HepG2 (cell line): ENCODE results near the gene KIF17. TPM values are rescaled to one million over a fixed set of nuclear protein-coding genes. Genes with fewer than 3 reads are reported as not detected.

Experiments
- ATF7 ChIP-seq, 2 experiments: fragments of 450-650 bp in 1 of 2; sonication (generic) in 1 of 2; formaldehyde crosslinking in 1 of 2; IDR thresholded peaks; 2 replicates each; pipeline versions ENCODE4 v1.4.0 to v1.6.1; 2016 to 2020; ENCODE audit warnings: antibody characterized with exemption in 1 of 2, mild to moderate bottlenecking in 1 of 2, missing genetic modification reagents in 1 of 2
- GATAD1 ChIP-seq: IDR thresholded peaks from 2 replicates; pipeline ENCODE4 v1.6.1; 2016; ENCODE audit warnings: missing genetic modification reagents, missing compliant biosample characterization
- GZF1 ChIP-seq: sonication (generic); formaldehyde crosslinking; IDR thresholded peaks from 2 replicates; pipeline ENCODE4 v1.5.1; 2020; ENCODE audit warnings: mild to moderate bottlenecking, missing genetic modification reagents
- NFE2L2 ChIP-seq: fragments of 150-350 bp; IDR thresholded peaks from 2 replicates; pipeline ENCODE4 v1.6.1; 2014; ENCODE audit warnings: low read length
- PHB2 ChIP-seq: fragments of 450-650 bp; IDR thresholded peaks from 2 replicates; pipeline ENCODE4 v1.6.1; 2018; ENCODE audit not compliant: partially characterized antibody
- RCOR2 ChIP-seq: IDR thresholded peaks from 2 replicates; pipeline ENCODE4 v1.6.1; 2016; ENCODE audit warnings: missing biosample characterization, missing genetic modification reagents
- RELA ChIP-seq: sonication (generic); formaldehyde crosslinking; IDR thresholded peaks from 2 replicates; pipeline ENCODE4 v1.4.0; 2020; ENCODE audit warnings: missing genetic modification reagents
- RNF2 ChIP-seq: fragments of 450-650 bp; conservative IDR thresholded peaks from 2 replicates; pipeline ENCODE4 v1.6.1; 2016; ENCODE audit warnings: low read depth
- SATB2 ChIP-seq: sonication (generic); formaldehyde crosslinking; IDR thresholded peaks from 2 replicates; pipeline ENCODE4 v1.5.0; 2020; ENCODE audit warnings: missing genetic modification reagents
- SP1 ChIP-seq, 2 experiments: fragments of 450-650 bp in 1 of 2; sonication (generic) in 1 of 2; formaldehyde crosslinking in 1 of 2; IDR thresholded peaks; 2 replicates each; pipeline versions ENCODE4 v1.4.0 to v1.6.1; 2016 to 2020; ENCODE audit warnings: missing genetic modification reagents in 1 of 2
- ZNF512B ChIP-seq: sonication (generic); formaldehyde crosslinking; IDR thresholded peaks from 2 replicates; pipeline ENCODE4 v1.5.1; 2020; ENCODE audit warnings: missing genetic modification reagents, mild to moderate bottlenecking, borderline replicate concordance
- ZNF713 ChIP-seq: sonication (generic); formaldehyde crosslinking; IDR thresholded peaks from 2 replicates; pipeline ENCODE4 v1.4.0; 2020; ENCODE audit warnings: mild to moderate bottlenecking, missing genetic modification reagents
- polyA plus RNA-seq, 8 experiments: library from polyadenylated mRNA; depleted of rRNA in 3 of 8; stranded (reverse) in 7 of 8; unstranded in 1 of 8; fragments of >200 nt; fragmentation: Illumina TruSeq in 4 of 8; extraction: Trizol in 4 of 8; gene quantifications; 2 replicates each; pipeline versions ENCODE4 v1.2.1 to v1.2.3, GENCODE V29; 2011 to 2016; ENCODE audit warnings: low read depth in 4 of 8, missing spikeins in 1 of 8, mixed read lengths in 1 of 8; ENCODE audit not compliant: insufficient read depth in 1 of 8
- total RNA-seq, 5 experiments: library from RNA; depleted of rRNA; stranded (reverse); fragments of >200 nt; fragmentation: Illumina TruSeq; extraction: Trizol; gene quantifications; 2 replicates each; pipeline ENCODE4 v1.2.3, GENCODE V29; 2016; ENCODE audit warnings: low read depth in 1 of 5
- TF ChIP-seq, protein P1 (sequence below): sonication (generic); formaldehyde crosslinking; IDR thresholded peaks from 2 replicates; pipeline ENCODE4 v1.4.0; 2020; ENCODE audit warnings: mild to moderate bottlenecking, missing genetic modification reagents
- TF ChIP-seq, protein P2 (sequence below): sonication (generic); formaldehyde crosslinking; IDR thresholded peaks from 2 replicates; pipeline ENCODE4 v1.4.0; 2020; ENCODE audit warnings: missing genetic modification reagents
- TF ChIP-seq, protein P3 (sequence below): sonication (generic); formaldehyde crosslinking; IDR thresholded peaks from 2 replicates; pipeline ENCODE4 v1.4.0; 2020; ENCODE audit warnings: mild to moderate bottlenecking, missing genetic modification reagents
- TF ChIP-seq, protein P4 (sequence below): sonication (generic); formaldehyde crosslinking; IDR thresholded peaks from 2 replicates; pipeline ENCODE4 v1.8.1; 2022; ENCODE audit warnings: low read depth, mild to moderate bottlenecking, missing genetic modification reagents

Gene KIF17
- total and polyA plus RNA-seq, 2 of the 13 experiments (the other 11 are each of a cell fraction or from before 2014, with no cell fraction given): 0.24 to 0.44 TPM

DNA sequence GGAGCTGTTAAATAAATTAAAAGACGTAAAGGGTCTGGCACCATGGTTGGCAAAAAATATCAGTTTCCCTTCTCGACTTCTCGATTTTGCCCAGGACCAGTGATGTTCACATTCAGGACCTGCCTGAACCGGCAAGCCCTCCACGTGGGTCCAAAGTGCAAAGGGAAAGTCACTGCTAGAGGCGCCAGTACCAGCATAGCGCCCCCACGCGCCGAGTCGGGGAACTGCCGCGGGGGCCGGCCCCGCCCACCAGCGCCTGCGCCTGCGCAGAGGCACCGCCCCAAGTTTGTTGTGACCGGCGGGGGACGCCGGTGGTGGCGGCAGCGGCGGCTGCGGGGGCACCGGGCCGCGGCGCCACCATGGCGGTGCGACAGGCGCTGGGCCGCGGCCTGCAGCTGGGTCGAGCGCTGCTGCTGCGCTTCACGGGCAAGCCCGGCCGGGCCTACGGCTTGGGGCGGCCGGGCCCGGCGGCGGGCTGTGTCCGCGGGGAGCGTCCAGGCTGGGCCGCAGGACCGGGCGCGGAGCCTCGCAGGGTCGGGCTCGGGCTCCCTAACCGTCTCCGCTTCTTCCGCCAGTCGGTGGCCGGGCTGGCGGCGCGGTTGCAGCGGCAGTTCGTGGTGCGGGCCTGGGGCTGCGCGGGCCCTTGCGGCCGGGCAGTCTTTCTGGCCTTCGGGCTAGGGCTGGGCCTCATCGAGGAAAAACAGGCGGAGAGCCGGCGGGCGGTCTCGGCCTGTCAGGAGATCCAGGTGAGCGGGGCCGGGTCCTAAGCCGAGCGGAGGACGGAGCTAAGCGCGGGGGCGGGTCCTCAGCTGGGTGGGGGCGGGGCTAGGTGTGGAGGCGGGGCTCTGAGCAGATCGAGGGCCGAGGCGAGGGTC, 84.4 kb downstream of the KIF17 start, which contains the start of gene PINK1 (continued):
- no peak for TF ChIP-seq ZNF512B (CRISPR knock-in tag)
- no peak for TF ChIP-seq RELA (CRISPR knock-in tag)
- no peak for TF ChIP-seq NFE2L2
- TF ChIP-seq GZF1 (CRISPR knock-in tag): no peak
- no peak for TF ChIP-seq PHB2
- TF ChIP-seq, protein P1, sequence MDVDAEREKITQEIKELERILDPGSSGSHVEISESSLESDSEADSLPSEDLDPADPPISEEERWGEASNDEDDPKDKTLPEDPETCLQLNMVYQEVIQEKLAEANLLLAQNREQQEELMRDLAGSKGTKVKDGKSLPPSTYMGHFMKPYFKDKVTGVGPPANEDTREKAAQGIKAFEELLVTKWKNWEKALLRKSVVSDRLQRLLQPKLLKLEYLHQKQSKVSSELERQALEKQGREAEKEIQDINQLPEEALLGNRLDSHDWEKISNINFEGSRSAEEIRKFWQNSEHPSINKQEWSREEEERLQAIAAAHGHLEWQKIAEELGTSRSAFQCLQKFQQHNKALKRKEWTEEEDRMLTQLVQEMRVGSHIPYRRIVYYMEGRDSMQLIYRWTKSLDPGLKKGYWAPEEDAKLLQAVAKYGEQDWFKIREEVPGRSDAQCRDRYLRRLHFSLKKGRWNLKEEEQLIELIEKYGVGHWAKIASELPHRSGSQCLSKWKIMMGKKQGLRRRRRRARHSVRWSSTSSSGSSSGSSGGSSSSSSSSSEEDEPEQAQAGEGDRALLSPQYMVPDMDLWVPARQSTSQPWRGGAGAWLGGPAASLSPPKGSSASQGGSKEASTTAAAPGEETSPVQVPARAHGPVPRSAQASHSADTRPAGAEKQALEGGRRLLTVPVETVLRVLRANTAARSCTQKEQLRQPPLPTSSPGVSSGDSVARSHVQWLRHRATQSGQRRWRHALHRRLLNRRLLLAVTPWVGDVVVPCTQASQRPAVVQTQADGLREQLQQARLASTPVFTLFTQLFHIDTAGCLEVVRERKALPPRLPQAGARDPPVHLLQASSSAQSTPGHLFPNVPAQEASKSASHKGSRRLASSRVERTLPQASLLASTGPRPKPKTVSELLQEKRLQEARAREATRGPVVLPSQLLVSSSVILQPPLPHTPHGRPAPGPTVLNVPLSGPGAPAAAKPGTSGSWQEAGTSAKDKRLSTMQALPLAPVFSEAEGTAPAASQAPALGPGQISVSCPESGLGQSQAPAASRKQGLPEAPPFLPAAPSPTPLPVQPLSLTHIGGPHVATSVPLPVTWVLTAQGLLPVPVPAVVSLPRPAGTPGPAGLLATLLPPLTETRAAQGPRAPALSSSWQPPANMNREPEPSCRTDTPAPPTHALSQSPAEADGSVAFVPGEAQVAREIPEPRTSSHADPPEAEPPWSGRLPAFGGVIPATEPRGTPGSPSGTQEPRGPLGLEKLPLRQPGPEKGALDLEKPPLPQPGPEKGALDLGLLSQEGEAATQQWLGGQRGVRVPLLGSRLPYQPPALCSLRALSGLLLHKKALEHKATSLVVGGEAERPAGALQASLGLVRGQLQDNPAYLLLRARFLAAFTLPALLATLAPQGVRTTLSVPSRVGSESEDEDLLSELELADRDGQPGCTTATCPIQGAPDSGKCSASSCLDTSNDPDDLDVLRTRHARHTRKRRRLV (CRISPR knock-in tag): no peak
- TF ChIP-seq, protein P2, sequence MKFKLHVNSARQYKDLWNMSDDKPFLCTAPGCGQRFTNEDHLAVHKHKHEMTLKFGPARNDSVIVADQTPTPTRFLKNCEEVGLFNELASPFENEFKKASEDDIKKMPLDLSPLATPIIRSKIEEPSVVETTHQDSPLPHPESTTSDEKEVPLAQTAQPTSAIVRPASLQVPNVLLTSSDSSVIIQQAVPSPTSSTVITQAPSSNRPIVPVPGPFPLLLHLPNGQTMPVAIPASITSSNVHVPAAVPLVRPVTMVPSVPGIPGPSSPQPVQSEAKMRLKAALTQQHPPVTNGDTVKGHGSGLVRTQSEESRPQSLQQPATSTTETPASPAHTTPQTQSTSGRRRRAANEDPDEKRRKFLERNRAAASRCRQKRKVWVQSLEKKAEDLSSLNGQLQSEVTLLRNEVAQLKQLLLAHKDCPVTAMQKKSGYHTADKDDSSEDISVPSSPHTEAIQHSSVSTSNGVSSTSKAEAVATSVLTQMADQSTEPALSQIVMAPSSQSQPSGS (CRISPR knock-in tag): peak; percentile 65; the same call in 1 of the 2 replicates
- peak; percentile 28; the same call in 1 of the 2 replicates for TF ChIP-seq RNF2
- TF ChIP-seq GATAD1 (CRISPR knock-in tag): peak; percentile 69
- TF ChIP-seq, protein P3, sequence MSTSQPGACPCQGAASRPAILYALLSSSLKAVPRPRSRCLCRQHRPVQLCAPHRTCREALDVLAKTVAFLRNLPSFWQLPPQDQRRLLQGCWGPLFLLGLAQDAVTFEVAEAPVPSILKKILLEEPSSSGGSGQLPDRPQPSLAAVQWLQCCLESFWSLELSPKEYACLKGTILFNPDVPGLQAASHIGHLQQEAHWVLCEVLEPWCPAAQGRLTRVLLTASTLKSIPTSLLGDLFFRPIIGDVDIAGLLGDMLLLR (CRISPR knock-in tag): no peak; the same call in 1 of the 2 replicates
- TF ChIP-seq RCOR2: no peak
- TF ChIP-seq, protein P4, sequence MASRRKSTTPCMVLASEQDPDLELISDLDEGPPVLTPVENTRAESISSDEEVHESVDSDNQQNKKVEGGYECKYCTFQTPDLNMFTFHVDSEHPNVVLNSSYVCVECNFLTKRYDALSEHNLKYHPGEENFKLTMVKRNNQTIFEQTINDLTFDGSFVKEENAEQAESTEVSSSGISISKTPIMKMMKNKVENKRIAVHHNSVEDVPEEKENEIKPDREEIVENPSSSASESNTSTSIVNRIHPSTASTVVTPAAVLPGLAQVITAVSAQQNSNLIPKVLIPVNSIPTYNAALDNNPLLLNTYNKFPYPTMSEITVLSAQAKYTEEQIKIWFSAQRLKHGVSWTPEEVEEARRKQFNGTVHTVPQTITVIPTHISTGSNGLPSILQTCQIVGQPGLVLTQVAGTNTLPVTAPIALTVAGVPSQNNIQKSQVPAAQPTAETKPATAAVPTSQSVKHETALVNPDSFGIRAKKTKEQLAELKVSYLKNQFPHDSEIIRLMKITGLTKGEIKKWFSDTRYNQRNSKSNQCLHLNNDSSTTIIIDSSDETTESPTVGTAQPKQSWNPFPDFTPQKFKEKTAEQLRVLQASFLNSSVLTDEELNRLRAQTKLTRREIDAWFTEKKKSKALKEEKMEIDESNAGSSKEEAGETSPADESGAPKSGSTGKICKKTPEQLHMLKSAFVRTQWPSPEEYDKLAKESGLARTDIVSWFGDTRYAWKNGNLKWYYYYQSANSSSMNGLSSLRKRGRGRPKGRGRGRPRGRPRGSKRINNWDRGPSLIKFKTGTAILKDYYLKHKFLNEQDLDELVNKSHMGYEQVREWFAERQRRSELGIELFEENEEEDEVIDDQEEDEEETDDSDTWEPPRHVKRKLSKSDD (CRISPR knock-in tag): no peak
- TF ChIP-seq ZNF713 (CRISPR knock-in tag): no peak
- TF ChIP-seq SP1 (IDR thresholded peaks at IDR 0.05): no peak
- TF ChIP-seq SP1 (CRISPR knock-in tag; IDR thresholded peaks at IDR 0.05): peak; percentile 94
- no peak for TF ChIP-seq ATF7 (IDR thresholded peaks at IDR 0.05)
- no peak for TF ChIP-seq ATF7 (CRISPR knock-in tag; IDR thresholded peaks at IDR 0.05)
- TF ChIP-seq SATB2 (CRISPR knock-in tag): no peak
